ENCODE data around the gene UCN.
"Not testable (repeated sequence)": the region's sequence is repeated elsewhere in the genome, so short reads cannot be mapped to it uniquely, and the experiment has no call there.

UCN gene

DNA sequence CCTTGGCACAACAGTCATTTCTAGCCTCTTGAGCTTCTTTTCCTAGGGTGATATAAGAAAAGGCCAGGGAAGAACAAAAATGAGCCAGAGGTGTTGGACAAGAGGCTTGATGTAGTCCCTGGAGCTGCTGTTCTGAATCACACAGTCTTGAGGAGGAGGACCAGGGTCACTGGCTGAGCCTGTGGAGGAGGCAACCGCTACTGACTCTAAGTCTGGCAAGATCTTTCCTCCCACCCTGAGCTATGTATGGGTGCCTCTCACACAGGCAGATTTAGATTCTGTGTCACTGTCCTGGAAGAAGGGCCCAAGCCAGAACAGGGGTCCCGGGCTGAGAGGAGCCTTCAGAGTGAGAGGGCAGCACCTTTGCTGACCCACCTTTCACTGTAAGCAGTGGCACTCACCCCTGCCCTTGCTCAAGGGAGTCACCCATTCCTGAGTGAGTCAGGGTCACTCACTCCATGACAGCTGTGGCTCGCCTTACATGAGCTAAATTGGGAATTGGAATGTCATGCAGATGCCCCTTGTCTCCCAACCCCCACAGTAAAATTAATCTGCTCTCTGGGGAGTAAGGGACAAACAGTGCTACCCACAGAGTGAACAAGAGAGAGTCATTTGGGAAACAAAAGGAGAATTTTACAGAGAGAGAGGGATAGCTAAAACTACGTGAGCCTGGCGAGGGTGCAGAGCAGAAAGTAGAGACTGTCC is 26.2 kb downstream of the UCN start, which contains the start of gene TRIM54:
TRIM54 (plus strand) TSS at position 575 of the 705 bp plus-strand sequence. CDS start 303 bp downstream, outside the sequence.
- DNase-seq = no peak

DNA sequence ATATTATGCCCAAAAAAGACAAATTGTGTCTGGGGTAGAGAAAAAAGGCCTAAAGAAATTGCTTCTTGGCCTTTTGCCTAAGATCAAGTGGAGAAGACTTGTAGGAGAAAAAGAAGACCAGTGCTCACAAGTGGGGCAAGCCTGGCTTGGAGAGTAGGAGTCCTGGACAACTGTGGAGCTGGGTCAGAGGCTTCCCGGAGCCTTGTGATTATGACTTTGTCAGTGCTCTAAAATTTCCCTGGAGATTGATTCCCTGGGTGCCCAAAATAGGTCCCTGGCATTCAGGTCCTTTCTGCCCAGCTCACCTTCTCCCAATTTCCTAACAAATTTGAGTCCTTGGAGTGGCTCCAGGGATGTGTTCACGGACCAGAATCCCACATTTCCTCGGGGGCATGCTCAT is 26.8 kb downstream of the UCN start:
- DNase-seq = no peak

DNA sequence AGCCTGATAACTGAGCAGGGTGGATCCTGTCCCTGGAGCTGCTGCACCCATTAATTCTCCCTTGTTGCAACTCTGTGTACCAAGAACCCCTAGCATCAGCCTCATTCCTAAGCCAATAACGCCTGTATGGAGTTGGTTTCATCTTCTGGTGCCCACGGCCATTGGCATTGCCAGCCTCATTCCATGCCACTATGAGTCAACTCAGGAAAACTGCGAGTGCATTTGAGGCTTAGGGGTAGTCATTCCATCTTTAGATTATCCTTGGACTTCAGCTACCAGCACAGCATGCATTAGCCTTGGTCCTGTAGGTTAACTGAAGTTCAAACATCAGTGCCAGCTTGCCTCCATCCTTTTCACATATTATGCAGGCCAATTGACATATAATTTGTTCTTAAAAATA is 27.4 kb downstream of the UCN start:
- no peak for DNase-seq

DNA sequence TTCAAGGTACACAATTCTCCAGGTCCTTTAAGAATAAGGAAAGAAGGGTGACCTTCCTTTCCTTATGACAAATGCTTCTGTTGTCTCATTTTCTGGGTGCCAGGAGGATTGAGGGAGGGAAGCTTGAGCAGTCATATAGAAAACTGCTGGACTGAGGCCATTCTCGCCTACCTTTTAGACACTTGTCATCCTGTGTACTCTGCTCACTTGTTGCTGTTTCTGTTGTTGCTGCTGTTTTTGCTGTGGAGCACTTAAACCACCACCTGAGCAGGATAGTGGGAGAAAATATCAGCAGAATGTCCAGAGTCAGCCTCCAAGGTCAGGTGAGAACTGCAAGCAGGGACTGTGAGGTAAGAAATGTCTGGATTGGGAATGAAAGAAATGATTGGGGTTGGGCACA is 30.2 kb downstream of the UCN start:
- DNase-seq = no peak

DNA sequence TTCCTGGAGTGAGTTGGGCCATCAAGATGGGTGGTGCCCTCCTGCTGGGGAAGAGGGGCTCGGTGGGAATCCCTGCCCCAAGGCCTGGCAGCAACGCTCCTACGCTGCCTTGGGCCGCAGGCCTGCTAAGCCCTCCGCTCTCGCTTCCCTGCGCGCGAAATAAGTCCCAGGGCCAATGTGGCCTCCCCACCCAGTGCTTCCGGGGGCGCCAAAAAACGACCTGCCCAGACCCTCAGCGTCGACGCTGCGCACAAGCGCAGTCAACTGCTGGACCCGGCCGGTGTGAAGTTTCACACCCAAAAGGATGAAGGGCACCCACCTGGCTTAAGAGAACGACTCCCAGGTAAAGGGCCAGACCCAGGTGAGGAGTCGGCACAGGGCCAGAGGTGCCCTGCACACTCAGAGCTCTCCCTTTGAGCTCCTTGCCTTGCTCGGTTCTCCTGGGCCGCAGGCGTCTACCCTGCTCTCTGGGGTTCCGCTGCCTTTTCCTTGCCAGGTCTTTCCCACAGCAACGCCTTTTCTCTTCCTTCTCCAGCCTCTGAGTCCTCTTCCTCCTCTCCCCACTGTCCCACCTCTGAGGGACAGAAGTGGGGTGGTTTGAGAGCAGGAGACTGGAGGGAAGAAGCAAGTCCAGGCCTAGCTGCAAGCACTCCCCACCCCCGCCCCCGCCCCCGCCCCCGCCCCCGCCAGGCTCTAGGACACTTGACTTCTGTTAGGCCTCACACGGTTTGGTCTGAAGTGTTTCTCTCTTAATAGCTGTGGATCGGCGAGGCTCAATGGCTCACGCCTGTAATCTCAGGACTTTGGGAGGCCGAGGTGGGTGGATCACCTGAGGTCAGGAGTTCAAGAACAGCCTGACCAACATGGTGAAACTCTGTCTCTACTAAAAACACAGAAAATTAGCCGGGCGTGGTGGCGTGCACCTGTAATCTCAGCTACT is 32.8 kb downstream of the UCN start, which contains the start of gene DNAJC5G:
DNAJC5G (plus strand) TSS at position 223 of the 940 bp plus-strand sequence. CDS start 1,296 bp downstream, outside the sequence.
- no peak for DNase-seq

DNA sequence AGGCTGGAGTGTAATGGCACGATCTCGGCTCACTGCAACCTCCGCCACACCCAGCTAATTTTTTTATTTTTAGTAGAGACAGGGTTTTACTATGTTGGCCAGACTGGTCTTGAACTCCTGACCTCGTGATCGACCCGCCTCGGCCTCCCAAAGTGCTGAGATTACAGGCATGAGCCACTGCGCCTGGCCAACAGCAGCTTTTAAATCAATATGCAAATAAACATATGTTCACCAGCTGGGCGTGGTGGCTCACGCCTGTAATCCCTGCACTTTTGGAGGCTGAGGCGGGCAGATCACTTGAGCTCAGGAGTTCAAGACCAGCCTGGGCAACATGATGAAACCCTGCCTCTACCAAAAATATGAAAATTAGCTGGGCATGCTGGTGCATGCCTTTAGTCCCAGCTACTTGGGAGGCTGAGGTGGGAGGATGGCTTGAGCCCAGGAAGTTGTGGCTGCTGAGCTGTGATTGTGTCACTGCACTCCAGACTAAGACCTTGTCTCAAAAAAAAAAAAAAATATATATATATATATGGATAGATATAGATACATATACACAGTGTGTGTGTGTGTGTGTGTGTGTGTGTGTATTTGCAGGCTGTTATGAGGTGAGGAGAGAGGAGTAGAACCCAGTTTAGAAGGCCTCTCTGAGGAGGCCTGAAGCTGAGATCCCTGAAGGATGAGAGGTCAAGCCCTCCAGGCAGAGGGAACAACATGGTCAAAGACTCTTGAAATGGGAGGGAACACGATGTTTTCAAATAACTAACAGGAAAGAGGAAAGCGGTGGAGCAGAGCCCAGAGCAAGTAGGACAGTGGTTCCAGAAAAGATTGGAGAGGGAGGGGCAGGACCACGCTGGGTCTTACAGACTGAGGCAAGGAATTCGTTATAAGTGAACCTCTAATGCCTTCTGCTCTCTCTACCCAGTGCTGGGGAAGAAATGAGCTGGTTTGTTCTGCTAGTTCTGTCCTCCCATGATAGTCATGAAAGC is 35.4 kb downstream of the UCN start:
- DNase-seq = not testable (repeated sequence)

DNA sequence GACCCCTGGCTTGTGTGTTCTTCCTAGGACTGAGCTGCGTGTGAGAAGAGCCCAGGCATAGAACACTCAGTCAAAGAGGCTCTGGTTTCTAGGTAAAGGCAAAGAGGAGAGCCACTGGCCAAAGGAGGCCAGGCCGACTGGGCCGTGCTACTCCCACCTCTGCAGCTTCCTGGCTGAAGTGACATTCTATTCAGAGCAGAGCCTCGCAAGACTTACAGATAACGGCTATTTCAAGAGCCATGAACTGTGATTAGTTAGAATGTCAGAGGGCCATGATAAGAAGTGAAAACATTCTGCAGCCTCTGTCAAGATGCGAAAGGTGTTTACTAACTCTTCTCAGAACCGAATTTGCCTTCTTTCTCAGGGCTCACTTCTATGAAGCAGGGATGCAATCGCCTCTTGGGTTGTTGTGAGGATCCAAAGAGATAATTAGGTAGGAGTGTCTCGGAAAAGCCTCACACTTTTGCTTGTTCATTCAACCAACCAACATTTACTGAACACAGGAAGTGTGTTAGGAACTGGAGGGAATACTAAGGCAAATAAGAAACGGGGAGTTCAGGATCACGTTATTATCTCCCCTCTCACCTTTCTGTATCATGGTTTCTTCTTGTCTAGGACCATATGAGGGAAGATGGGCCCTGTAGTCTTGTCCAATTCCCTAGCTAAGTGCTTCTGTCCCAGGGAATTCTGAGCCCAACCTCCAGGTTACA is 36.5 kb downstream of the UCN start:
- DNase-seq = no peak

DNA sequence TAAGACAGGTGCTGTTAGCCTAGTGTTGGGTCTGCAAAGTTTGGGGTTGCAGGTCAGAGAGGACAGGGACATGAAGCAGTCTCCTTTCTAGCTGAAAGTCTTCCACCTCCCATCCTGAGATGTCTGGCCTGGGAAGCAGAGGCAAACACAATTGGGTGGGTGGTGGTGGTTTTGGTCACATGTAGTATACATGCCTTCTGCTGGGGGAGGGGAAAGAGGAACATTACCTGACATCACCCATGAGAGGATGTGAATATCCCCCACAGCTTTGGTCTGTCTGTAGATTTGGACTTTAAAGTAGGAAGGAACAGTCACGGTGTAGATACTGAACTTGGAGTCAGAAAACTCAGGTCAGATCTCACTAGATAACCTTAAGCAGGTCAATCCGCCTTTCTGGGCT is 37.6 kb downstream of the UCN start:
- no peak for DNase-seq

DNA sequence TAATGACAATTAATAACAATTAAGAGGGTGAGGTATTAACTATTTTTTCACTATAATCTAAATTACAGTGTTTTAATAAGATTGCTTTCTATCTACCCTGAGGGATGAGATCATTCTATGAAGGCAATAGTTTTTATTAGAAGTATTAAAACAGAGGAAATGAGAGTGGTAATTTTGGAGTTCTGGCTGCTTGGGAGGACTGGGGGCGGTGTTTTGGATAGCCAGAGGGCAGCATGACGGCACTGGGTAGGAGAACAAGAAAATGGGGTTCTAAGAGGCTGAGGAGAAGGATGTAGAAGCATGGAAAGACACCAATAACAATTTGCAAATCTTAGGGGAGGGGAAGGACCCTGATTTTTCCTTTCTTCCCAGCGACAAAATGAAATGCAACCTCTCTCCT is 38.1 kb downstream of the UCN start:
- DNase-seq = no peak

DNA sequence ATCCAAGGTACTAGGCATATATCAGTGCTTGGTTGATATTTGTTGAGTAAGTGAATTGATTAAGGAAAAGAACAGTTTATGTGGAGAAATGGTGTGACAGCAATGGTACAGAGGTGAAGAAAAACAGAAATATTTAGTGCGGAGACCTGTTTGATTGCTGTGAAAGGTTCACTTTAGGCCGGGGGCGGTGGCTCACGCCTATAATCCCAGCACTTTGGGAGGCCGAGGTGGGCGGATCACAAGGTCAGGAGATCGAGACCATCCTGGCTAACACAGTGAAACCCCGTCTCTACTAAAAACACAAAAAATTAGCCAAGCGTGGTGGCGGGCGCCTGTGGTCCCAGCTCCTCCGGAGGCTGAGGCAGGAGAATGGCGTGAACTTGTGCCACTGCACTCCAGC is 39.9 kb downstream of the UCN start:
- DNase-seq = not testable (repeated sequence)

DNA sequence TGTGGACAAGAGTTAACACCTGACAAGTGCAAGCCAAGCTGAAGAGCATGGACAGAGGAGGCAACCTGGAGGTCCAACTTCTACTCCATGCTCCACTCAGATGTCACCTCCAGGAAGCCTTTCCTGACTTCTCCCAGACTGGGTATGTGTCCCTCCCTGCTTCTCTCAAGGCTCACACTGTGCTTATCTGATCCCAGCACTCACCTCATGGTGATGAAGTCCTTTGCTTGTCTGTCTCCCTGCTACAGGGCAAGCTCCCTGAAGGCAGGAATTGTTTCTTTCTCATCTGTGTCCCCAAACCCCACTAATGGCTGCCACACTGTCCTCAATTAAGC is 42.7 kb downstream of the UCN start:
- no peak for DNase-seq

DNA sequence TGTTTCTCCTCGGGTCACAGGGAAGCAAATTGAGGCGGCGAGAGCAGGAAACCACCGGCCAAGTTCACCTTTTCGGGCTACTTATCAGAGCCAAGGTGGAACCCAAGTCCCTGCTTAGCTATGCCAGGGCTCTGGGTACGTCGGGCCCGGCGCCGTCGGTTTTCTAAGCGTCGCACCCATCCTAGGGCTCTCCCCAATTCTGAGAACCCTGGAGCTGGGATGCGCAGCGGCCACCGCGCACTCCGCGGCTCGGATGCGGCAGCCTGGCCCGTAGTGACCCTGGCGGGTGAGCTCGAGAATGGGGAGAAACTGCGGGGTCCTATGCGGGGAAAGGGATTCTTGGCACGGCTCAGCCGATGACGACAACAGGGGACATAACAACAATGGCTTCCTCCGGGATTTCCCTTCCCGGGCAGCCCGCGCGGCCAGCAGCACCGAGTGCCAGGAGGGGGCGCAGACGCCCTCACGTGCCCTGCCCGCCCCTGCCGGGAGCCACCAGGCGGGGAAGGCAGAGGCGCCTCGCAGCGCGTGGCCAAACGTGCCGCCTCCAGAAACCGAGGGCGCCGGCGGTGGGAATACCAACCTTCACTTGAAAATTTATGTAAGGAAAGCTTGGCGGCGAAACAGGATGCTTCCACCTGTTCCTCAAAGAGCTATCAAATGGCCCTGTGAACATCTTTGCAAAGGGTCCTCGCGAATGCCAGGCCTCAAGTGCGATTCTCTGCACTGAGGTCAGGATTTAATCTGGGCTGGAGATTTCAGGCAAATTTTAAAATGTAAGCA is 43.3 kb downstream of the UCN start:
- peak; percentile 66 for DNase-seq

DNA sequence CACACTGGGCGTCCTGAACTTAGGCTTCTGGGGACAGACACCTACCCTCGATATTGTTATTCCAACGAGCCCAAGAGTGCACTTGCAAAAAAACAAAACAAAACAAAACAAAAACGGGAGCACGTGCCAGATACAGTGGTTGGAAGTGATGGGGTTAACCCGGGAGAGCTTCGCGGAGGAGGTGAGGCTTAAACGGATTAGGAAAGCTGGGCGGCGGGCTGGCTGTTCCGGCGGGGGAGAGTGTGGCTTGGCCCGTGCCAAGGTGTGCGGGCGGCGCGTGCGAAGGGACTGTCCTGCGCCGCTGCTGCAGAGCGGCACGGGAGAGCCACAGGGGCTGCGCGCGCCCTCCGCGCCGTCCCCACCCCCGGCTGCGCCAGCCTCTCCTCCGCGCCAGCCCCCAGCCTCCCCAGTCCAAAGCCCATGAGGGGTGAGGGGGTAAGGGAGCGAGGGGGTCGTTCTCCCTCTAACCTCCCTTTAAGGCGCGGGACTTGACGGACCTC is 43.9 kb downstream of the UCN start:
- peak; percentile 20 for DNase-seq

DNA sequence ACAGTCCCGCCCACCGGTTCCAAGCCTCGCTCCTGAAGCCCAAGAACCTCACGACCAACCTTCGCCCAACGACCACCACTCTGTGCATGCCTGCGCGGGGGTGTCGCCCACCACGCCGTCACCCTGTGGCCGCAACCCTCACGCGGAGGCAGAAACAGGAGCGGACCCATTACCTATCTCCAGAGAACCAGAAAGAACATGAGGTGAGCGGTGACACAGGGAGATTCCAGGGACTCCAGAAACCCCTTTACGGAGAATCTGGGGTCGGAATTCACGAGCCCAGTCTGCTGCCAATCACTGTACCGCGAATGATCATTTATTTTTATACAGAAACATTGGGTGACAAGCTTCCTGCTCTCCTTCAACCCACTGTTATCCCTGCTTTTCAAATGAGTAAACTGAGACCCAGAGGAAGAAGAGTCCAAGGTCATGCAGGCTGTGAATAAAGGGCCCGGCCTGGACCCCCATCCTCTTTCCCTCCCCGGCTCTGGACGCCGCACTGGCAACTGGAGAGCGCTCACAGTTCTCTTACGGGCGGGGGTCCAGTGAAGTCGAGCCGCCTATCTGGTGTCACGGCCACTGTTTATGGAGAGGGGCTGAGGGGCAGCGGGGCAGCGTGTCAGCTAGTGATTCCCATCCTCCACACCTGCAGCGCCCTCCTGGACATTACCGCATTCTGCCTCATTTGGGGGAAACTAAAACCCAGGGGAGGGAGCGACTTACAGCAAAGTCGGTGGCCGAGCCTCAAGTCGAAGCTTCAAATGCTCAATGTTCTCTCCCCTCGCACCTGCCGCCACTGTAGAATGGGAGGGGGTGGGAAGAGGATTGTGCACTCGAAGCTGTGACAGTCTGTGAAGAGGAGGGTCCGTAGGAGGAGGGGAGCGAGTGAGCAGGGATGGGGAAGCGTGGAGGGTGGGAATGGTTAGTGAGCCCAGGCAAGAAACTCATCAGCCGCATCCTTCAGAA is 44.7 kb downstream of the UCN start:
- peak; percentile 20 for DNase-seq

DNA sequence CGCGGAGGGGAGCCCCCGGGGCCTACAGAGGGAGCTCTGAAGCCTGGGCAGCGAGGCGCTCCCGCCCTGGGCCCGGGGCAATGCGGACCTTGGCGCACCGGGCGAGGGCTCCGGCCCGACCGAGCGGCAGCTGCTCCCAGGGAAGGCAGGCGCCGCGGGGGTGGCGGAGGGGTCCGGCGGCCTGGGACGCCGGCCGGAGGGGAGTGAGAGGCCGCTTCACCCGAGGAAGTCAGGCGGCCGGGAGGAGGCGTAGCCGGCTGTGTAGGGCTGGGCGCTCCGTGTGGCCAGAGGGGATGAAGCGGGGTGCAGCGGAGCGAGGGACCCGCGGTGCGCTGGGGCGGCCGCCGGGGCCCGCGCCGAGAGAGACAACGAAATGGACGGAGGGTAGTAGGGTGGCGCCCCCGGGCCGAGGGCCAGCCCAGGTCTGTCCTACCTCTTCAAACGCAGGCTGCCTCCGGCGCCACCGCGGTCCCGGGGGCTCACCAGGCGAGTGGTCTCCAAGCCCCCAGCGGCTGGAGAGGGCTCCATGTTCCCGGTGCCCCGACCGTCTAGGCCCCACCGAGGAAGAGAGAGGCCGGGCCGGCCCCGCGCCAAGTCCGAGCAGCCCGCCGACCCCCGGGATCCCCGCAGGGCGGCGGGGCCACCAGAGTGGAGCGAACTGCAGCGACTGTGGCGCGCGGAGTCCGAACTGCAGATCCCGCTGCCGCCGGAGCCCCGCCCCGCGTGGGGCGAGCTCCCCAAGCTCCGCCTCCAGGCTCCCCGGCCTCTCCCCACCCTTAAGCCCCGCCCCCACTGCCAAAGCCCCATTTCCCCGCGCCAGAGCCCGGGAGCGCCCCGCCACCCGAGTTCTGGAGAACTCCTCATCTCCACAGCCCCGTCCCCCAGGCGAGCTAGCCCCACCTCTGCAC is 45.6 kb downstream of the UCN start, which contains the start of gene SLC30A3:
SLC30A3 (minus strand) TSS at position 669 of the 908 bp plus-strand sequence; CDS start at position 528, 141 bp downstream.
- DNase-seq = peak; percentile 17

DNA sequence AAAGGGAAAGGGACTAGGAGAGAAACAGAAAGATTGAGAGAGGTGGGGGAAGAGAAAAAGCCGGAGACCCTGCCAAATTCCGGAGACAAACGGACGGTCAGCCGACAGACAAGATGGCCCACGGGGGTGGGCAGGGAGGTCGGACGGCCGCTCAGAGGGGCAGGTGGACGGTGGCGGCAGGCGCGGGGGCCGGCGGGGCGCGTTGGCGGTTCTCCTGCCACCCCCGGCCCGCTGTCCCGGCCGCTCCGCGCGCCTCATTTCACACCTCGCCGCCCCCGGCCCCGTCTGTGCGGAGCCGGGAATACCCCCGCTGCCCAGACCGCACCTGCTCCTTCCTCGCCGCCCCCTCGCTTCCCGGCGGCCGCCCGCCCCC is 46.3 kb downstream of the UCN start:
- no peak for DNase-seq

DNA sequence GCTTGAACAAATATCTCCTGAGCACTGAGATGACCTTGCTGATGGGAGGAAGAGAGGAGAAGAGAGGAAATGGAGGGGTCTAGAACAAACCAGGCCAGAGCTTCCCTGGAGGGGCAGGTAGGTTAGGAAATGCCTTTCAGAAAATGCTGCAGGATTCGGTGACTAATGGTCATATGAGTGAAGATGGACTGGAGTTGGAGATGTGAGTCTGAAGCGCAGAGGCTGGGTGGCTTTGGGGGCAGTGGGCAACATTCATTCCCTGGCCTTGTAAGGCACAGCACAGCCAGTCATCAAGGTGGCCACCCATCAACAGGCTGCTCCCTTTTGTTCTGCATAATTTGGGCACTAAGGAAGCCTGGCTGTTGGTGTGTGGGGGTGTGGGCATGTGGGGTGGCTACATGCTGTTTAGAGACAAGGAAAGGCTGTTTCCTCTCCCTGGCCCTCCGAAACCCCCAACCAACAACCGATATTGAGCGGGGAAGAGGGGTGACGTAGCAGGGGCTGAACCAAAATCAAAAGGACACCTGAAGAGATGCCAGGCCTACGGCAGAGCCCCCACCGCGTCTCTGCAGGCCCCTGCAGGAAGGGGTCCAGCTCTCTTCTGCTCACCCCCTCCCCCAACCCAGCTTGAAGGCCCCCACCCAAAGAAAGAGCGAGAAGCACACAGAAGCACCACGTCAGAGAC is 46.9 kb downstream of the UCN start:
- DNase-seq = no peak

DNA sequence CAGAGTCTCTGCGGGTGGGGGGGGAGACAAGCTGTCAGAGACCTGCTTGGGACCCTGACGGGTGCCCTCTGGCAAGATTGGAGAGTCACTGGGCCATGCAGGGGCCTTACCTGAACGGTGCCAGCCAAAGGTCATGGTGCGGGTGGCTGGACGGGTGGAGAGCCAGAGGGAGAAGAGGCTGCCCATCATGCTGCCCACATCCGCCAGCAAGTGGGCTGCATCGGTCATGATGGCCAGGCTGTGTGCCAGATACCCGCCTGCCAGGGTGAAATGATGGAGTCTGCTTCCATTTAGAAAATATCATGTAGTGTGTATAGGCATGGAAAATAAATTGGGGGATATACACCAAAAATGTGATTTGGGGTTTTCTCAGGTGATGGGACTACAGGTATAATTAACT is 50.2 kb downstream of the UCN start:
- no peak for DNase-seq

Data from DMS79 treated with DMSO at 0.1 percent for 48 hours (cell line).